ENCODE measurements around the gene NSUN7.
"Not testable (repeated sequence)": the region's sequence is repeated elsewhere in the genome, so short reads cannot be mapped to it uniquely, and the experiment has no call there.

Gene NSUN7, protein sequence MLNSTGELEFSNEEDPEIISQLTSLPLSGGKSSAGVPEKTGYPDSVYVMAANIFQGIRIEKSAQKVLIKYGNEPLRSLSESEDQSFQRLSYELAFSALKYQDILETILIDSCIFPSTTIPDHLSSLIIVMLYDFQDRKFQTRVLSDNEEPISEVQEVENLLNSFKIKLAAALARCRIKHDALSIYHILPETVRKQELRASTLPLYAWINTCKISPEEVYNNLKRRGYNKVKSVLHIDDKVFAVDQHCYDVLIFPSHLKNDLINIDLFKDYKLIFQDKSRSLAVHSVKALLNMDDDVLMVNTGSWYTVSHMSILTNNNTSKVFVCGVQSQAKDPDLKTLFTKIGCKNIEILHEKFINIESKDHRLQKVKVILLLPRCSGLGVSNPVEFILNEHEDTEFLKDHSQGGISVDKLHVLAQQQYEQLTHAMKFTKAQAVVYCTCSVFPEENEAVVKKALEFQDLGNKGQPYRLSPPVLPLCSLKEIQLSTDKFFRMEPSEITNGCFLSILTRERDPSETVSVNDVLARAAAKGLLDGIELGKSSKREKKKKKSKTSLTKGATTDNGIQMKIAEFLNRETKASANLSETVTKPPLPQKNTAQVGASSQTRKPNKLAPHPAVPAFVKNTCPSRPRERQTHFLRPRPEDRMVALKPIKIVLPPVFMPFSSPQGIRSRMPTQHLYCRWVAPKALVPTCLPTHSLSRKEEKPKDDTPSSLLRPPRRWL

DNA sequence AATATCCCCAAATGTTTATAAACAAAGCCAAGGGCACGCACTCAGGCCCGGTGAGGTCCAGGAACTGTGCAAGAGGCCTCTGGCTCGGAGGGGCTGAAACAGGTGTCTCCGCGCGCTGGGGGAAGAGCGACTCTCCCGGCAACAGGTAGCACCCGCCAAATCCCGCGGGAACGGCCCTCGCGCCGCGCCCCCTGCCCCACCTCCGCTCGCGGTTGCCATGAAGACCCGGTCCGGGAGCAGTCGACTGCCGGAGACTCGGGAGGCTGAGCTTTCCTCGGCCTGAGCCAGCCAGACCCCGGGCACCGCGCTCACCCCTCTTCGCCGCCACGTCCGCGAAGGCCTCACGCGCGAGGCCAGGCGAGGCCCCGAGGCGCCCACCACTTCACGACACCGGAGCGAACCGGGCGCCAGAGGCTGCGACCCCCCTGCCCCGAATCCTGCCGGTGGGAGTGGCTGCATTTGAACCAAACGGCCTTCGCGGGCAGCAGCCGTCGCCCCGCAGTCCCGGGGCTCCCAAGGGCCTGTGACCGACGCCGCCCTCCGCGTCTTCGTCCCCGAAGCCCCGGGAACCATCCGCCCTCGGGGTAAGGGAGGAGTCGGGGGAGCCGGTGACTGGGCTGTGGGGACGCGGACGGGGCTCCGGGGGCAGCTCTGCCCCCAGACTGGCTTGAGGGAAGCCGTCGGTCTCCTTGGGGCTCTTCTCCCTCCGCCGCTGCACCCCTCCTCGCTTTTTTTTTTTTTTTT, at the start of gene NSUN7:
NSUN7 (plus strand) TSS at position 239 of the 744 bp plus-strand sequence. CDS start 739 bp downstream, outside the sequence.
- DNase-seq = peak; percentile 78

DNA sequence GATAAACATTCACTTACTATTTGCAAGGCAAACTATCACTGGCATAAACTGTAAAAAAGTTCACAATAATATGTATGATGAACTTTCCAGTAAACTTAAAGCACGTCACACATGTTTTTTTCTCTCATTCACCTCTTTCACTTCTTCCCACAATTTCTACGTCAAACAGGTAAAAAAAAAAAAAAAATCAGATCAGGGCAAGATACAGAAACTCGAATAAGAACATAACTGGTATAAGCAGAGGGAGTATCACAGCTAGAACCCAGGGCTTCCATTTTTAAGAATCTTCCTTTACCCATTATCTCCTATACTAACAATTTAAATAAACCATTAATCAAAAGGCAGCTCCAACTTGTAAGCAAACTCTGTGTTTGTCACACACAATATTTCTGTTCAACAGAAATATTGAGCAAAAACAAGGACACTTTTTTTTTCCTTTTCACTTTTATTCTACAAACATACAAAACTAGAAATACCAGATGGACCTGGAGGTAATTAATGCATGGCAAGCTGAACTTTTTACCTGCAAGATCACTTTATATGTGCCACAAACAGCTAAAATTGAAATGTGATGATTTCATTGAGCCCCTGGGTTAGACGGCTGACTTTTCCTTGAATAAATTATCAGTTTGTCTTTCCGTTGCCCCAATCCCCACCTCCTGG, 47.5 kb upstream of the NSUN7 start:
- no peak for DNase-seq

DNA sequence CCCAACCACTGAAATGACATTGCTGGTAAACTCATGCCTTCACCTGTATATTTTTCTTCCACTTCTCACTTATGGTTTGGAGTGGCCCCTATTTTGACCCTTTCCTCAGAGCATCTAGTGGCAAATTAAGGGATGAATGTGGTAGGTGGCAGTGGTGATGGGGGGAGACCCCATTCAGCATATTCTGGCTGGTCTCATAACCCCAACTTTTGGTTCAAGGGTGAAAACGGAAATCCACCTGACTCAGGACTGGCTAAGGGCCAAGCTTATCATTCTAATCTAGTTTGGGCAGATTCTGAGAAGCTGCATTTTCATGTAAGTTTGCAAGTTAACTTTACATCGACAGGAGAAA, 47.0 kb upstream of the NSUN7 start:
- DNase-seq = no peak

DNA sequence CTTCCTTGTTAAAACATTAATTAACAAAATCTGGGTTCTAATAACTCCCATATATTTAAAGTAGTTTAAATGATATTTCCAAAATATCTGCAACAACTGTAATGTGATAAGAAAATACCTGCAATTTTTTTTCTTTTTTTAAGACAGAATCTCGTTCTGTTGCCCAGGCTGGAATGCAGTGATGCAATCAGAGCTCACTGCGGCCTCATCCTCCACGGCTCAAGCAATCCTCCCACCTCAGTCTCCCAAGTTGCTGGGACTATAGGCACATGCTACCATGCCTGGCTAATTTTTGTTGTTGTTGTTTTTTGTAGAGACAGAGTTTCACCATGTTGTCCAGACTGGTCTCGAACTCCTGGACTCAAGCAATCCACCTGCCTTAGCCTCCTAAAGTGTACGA, 45.7 kb upstream of the NSUN7 start:
- no peak for DNase-seq

DNA sequence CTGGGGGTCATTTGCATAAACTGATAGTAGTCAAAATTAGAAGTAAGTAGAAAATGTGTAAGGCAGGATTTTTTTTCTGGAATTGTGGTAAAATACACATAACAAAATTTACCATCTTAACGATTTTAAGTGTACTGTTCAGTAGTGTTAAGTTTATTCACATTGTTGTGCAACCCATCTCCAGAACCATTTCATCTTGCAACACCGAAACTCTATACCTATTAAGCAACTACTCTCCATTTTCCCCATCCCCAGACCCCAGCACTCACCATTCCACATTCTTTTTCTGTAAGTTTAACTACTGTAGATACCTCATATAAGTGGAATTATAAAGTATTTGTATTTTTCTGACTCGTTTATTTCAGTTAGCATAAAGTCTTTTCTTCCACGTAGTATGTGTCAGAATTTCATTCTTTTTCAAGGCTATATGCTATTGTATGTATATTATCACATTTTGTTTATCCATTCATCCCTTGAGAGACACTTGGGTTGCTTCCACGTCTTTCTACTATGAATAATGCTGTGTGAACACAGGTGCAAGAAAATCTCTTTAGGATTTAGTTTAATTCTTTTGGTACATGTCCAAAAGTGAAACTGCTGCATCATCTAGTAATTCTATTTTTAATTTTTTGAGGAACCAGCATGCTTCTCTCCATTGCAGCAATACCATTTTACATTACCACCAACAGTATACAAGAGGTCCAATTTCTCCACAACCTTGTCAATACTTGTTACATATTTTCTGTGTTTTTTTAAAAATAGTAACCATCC, 39.1 kb upstream of the NSUN7 start:
- DNase-seq = no peak

DNA sequence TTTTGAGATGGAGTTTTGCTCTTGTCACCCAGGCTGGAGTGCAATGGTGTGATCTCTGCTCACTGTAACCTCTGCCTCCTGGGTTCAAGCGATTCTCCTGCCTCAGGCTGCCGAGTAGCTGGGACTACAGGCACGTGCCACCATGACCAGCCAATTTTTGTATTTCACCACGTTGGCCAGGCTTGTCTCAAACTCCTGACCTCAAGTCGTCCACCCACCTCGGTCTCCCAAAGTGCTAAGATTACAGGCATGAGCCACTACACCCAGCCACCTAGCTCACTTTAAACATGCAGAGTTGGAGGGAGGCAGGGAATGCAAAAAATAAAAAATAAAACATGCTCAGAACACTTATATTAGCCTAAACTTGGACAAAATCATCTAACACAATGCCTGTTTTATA, 36.8 kb upstream of the NSUN7 start:
- DNase-seq = not testable (repeated sequence)

DNA sequence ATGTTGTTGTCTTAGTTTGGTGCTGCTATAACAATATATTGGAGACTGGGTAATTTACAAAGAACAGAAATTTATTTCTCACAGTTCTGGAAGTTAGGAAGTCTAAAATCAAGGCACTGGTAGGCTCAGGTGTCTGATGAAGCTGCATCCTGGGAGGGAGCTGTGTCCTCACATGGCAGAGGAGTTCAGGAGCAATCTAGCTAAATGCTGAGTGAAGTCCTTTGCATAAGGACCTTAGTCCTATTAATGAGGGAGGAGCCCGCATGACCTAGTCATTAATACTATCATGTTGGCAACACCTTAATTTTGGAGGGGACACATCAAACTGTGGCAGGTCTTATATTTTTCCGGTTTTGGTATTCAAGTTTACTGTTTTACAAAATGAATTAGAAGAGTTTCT, 36.0 kb upstream of the NSUN7 start:
- DNase-seq = no peak

DNA sequence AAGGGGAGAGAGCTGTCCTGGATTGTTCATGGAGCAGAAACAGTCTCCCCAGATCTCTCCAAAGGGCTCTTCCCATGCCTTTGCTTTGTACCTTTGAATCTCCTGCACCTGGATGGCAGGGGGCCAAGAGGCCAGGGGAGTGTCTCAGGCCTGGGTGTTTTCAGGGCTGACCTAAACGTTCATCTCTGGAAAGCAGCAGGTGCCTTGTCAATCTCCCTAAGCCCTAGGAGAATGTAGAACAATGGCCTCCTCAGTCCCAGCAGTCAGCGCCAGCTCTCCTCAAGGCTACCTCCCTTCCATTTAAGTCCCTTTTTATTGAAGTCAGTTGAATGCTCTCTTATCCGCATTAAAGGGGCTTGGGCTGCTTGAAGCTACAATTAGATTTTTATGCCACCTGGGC, 31.2 kb upstream of the NSUN7 start:
- no peak for DNase-seq

DNA sequence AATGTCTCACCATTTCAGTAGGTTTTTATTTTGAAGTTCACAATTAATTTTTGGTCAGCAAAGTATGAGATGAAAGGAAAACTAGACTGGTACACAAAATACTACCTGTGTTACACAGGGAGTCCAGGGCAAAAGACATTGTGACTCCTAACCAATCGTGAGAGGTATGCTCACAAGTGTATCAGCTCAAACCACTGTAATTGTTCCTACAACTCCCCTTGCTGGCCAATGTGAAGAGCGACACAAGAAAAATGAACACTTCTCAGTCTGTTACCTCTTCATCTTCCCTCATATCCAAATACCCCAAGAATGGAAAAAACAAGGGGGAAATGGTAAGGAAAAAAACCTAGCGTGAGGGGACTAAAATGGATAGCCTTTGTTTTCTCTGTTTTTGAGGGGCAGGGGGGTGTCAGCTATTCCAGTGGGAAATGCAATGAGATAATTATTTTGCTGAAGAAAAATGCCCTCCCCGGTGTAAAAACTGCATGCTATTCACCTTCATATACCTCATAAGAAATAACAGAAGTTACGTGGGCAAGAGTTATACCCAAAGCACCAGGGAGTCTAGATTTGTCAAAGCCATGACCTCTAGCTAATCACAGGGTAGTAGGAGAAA, 30.6 kb upstream of the NSUN7 start:
- DNase-seq = no peak

DNA sequence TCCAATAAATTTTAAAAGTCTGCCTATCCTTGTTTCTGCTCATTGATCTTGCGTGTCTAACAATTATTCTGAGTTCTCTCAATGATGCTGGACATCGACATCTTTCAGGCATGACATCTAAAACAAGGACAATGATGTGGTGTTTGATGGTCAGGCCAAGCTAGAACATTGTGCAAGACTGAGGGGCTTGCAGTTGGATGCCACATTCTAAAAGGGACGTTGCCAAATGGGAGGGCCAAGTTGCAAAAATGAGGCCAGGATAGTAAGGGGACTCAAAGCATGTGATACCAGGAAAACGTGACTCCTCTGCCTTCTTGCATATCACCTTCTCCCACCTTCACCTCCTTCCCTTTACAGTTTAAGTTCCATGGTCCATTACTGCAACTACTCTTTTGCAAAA, 29.4 kb upstream of the NSUN7 start:
- DNase-seq = no peak

DNA sequence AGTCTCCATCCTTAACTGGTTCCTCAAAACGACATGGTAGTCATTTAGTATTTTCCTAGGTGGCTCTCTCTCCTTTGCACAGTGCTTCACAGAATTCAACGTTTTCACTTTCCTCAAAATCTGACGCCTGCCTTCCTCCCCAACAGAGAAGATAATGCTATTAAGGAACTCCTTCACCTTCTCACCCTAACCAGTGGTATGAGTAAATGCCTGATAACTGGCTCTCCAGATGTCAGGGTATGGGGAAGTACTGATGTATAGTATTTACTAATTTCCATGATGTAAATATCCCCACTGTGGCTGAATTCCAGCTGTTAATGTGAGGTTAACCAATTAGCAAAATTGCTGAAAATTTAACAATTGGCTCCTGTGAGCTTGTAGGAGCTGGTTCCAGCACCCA, 28.8 kb upstream of the NSUN7 start:
- DNase-seq = no peak

DNA sequence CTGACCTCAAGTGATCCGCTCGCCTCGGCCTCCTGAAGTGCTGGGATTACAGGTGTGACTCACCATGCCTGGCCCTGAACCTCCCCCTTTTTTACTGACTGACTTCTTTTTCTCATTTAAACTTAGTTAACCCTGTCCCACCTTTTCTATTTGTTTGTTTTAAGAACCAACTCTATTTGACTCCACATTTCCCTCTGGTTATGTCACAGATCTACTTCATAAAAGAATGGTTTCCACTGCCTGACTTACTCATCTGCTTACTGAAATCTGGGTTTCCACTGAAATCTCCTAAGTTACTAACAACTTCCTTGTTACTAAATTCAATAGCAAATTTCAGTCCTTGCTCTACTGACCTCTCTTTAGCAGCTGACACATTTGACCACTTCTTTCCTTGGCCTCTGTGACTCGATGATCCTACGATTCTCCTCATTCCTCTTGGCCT, 28.0 kb upstream of the NSUN7 start:
- DNase-seq = no peak

DNA sequence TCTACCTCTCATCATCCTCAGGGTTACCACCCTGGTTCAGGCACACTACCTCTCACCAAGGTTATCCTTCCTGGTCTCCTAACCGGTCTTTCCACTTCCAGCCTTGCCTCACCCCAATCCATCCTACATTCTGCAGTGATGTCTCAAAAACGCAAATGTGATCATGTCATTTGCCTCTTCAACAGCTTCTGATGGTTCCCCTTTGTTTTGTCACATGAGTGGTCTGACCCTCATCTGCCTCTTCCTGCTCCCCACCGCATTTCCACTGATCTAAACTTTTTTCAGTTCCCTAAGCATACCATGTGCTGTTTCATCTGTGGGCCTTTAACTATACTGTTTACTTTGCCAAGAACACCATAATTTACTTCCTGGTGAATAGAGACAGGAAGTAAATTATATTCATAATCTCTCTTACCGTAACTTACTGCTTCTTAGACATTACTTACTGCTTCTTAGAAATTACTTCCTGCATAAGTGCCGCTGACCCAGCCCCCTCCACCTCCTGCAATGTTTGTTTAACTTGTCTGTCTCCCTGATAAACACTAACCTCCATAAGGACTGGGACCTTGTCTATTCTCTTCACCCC, 27.1 kb upstream of the NSUN7 start:
- DNase-seq = no peak

DNA sequence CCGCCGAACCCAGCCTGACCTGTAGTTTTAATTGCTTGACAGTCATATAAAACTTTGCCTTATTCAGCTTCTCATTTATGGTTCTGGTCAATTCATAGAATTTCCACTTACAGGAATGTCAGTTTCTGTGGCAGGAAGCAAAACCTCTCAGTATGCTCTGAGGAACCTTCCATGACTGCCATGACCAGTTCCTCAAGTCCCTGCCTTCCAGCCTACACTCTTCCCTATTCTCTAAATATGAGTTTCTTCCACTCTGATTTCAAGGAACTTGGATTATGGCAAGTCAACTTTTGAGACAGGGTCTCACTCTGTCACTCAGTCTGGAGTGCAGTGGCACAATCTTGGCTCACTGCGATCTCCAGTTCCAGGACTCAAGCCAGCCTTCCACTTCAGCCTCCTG, 26.0 kb upstream of the NSUN7 start:
- no peak for DNase-seq

DNA sequence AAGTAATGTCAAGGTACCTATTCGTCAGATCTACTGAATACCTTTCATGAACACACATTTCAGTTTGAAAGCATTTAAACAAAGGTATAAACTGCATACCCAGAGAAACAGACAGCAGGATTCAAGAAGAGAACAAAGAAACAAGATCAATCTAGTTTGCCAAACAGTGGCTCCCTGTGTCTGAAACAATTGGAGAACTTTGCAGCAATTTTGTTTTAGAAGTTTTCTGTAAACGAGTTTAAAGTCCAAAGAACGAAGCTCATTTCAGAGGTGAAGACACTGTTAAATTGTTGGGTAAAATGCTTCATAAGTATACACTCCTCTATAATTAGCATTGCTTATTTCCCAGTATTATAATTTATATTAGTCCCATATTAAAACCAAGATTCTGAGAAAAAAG, 21.4 kb upstream of the NSUN7 start:
- no peak for DNase-seq

DNA sequence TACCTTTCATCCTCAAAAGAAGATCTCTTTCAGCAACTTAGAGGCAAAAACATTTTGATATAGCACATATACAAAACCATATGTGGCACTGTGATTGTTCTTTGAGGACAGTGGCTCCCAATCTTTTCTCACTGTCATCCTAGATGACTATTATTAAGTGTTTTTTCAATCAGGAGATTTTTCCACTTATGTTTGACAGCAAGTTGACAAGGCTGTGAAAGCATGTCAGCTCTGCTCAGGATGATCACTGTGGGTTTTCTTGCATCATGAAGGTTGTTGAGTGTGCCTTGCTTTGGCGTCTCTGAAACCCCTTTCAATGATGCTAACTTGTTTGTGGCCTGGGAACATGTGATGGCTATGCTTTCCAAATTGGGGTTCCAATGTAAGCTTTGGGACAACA, 20.2 kb upstream of the NSUN7 start:
- no peak for DNase-seq

DNA sequence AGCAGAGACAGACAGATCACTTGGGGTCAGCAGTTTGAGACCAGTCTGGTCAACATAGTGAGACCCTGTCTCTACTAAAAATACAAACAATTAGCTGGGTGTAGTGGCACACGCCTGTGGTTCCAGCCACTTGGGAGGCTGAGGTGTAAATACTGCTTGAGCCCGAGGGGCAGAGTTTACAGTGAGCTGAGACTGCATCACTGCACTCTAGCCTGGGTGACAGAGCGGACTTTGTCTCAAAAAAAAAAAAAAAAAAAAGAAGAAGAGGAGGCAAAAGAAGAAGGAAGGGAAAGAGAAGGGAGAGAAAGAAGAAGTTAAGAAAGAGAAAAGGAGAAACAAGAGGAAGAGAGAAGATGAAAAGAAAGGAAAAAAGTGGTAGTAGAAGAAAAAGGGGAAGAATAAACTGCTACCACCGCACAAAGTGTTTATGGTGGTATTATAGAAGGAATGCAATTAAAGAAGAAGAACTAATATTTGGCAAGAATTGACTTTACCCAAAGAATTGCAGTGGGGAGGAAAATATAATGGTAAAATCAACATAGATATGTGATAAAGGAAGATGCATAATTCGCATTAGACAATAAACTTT, 19.6 kb upstream of the NSUN7 start:
- DNase-seq = no peak

DNA sequence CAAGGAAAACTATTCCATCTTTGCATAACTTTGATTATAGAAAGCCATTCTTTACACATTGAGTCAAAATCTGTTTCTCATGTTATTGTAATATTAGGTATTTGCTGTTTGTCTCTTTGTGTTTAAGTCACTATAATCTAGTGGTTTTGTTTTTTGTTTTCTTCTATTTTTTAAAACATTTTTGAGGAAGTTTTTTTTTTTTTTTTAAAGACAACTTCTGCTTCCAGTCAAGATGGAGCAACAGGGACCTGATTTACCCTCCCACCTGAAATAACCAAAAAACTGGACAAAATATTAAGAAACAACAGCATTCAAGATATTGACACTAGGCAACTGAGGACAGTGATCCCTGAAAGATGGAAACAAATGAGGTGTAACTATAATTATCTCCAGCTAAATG, 18.4 kb upstream of the NSUN7 start:
- DNase-seq = no peak

DNA sequence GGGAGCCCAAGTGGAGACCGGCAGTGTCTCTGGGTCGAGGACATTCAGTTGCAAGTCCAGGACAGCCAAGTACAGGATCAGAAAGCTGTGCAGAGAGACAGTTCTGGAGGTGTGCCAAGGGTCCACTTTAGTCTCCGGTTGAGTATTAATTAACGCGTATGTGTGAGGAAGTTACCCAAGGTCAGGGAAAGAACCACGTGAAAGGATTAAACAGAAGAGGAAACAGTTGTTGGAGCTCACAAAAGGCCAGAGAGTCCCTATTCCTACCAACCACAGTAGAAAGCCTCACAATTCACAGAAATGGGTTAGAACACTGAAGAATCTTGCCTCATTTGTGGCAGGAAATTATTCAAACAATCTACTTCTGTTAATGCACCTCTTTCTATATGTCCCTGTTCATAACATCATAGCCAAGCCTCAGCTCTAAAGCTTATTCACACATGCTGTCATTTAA, 17.9 kb upstream of the NSUN7 start:
- peak; percentile 37 for DNase-seq

DNA sequence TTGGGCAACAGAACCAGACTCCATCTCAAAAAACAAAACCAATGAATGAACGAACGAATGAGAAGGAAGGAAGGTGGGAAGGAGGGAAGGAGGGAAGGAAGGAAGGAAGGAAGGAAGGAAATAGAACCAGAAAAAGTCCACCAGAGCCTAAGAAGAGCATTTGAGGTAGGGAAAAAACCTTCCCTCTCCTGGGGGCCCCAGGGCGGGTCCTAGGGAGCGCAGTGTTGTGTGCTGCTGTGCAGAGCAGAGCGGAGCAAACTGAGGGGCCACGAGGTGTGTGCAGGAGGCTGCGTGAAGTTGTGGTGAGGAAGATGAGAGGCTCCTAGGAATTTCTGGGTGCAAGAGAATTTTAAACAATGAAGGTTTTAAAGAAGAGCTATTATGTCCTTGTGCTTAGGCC, 16.0 kb upstream of the NSUN7 start:
- DNase-seq = no peak

DNA sequence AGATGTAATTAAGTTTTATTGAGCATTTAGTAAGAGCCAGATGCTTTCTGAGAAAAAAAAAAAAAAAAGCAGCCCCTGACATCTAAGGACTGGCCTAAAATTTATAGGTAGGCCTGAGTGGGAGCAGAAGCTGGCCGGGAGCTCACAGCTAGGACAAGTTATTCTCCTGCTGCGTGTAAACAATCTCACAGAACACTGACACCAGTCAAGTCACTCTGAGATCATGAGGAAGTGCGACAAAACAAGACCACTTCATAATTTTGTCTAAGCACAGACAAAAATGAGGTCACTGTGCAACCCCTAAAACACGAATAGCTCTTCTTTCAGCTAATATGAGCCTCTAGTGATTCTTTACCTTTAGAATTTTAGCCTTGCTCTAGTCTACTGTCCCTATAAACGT, 15.3 kb upstream of the NSUN7 start:
- no peak for DNase-seq

Data from femur (tissue), 1 donor.